RWPE1 (cell line): ENCODE measurements around the gene NEURL1.
A peak's percentile ranks its signal among the peaks of the same experiment; 100 is the strongest.

Source experiments
- CTCF ChIA-PET: fragments of 350-600 bp; sonication (Branson Sonifier 250); formaldehyde crosslinking; extraction: SDS; loops from one replicate; lab custom pipeline; 2021; lab: Yijun Ruan, JAX
- POLR2A ChIA-PET: fragments of 400-600 bp; formaldehyde crosslinking; extraction: SDS; loops from one replicate; lab custom pipeline; 2020; ENCODE audit warnings: antibody characterized with exemption; ENCODE audit not compliant: low non-redundant PET; lab: Yijun Ruan, JAX
- DNase-seq: peaks from one replicate; pipeline ENCODE4 v3.0.0; 2012; ENCODE audit warnings: low spot score
- H3K27ac ChIP-seq: fragments of 450-650 bp; 2 replicates; pipeline ENCODE4 v1.5.1; 2017
- TF ChIP-seq, protein P1 (sequence below): fragments of 450-650 bp; conservative IDR thresholded peaks from 2 replicates; pipeline ENCODE4 v1.5.1; 2017; ENCODE audit warnings: low read depth, mild to moderate bottlenecking

NEURL1 gene

DNA sequence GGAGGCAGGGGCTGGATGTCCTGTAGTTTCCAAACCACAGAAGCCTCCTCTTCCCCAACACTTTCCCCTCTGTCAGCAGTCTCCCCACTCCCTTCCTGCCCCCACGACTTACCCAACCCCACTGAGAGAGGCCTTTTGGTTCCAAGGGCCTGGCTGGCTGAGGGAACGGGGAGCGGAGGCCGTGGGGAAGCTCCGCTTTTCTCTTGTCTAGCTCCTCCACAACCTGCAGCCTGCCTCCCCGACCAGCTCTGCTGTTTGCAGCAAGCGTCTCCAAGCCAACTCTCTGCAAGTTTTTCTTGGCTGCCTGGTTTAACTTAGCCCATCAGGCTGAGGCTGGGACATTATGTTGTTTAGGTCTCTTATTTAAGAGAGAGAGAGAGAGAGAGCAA, 126.8 kb downstream of the NEURL1 start:
- DNase-seq = no peak
- TF ChIP-seq, protein P1, sequence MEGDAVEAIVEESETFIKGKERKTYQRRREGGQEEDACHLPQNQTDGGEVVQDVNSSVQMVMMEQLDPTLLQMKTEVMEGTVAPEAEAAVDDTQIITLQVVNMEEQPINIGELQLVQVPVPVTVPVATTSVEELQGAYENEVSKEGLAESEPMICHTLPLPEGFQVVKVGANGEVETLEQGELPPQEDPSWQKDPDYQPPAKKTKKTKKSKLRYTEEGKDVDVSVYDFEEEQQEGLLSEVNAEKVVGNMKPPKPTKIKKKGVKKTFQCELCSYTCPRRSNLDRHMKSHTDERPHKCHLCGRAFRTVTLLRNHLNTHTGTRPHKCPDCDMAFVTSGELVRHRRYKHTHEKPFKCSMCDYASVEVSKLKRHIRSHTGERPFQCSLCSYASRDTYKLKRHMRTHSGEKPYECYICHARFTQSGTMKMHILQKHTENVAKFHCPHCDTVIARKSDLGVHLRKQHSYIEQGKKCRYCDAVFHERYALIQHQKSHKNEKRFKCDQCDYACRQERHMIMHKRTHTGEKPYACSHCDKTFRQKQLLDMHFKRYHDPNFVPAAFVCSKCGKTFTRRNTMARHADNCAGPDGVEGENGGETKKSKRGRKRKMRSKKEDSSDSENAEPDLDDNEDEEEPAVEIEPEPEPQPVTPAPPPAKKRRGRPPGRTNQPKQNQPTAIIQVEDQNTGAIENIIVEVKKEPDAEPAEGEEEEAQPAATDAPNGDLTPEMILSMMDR = no peak
- H3K27ac ChIP-seq = peak overlapping the region; percentile 29; the same call in 1 of the 2 replicates
- ChIA-PET POLR2A (no interaction called here), CTCF (interaction anchor here (1.2 to 2.6 kb wide), 2 partner anchors 22 to 66 kb away, joined by 3 to 10 read pairs; no protein-coding TSS in a partner anchor)

GRCh38 chr10:103620891-103621782, 127.6 kb downstream of the NEURL1 start:
- CTCF ChIA-PET = interaction anchor here (0.6 to 2.6 kb wide), 2 partner anchors 65 to 238 kb away, joined by 3 to 10 read pairs; no protein-coding TSS in a partner anchor
- DNase-seq = no peak
- peak overlapping the region; percentile 41 for H3K27ac ChIP-seq
- TF ChIP-seq, protein P1 = no peak
- POLR2A ChIA-PET = no interaction called here

DNA sequence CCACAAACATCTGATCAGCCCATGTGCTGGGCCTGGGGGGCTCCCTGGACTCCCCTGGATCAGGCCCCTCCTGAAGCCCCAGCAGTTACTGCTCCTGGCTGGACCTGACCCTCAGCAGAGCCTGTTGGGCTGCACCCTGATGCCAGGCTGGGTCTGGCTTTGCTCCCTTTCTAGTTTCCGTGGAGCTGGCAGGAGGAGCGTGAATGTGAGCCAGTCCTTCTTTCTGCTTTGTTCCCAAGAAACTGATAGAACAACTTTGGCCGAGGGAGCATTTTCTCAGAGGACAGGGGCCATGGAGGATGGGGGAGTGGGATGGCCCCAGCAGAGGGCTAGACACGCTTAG, 128.2 kb downstream of the NEURL1 start:
- POLR2A ChIA-PET = no interaction called here
- CTCF ChIA-PET = interaction anchor here (0.6 to 2.6 kb wide), 2 partner anchors 64 to 237 kb away, joined by 3 to 10 read pairs; no protein-coding TSS in a partner anchor

DNA sequence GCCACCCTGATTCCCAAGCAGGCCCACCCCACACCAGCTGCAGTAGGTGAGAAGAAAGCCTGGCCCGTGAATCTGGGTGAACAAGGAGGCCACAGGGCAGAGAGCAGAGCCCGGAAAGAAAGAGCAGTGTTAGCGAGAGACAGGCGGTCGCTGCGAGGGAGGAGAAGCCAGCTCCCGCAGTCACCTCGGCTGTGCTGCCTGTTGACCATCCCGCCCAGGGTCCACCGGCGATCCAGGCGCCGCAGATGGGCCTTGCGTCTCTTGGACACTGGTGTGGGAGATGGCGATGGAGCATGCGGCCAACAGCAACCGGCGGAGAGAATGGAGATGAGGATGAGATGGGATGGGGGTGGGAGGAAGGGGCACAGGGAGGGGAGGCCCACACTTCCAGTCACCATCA, 128.8 kb downstream of the NEURL1 start:
- ChIA-PET POLR2A (no interaction called here), CTCF (no interaction called here)

More for the DNA sequence above, 128.2 kb downstream of the NEURL1 start:
- TF ChIP-seq, protein P1 = no peak
- H3K27ac ChIP-seq = peak overlapping the region; percentile 41
- no peak for DNase-seq

DNA sequence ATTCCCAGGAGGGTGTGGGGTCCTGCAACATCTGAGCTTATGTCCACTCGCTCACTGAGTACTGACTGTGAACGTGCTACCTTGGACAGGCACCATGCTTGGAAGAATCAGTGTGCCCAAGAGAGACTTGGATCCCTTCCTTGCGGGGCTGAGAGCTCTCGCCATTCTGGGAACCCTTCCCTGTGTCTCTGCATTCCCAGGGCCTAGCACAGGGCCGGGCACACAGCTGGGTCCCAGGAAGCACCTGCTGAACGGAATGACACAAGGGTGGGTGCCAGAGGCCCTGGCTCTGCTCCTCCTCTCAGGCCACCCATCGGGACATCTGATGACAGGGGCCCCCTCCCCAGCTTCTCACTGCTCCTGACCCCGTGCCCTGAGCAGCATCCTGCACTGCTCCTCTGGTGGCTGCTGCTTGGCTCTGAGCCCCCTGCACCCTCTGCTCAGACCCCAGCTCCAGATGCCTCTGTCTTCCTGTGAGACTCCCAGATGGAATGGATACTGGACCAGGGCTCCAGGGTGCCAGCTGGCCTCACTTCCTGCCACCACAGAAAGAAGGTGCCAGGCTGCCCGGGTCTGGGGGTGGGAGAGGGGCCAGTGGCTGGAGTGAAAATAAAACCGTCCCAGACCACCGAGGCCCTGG, 129.6 kb downstream of the NEURL1 start:
- peak overlapping the region; percentile 41; the same call in 1 of the 2 replicates for H3K27ac ChIP-seq
- ChIA-PET CTCF (no interaction called here), POLR2A (interaction anchor here (0.6 kb wide), 1 partner anchor 23 kb away, joined by 3 read pairs; no protein-coding TSS in a partner anchor)
- TF ChIP-seq, protein P1 = no peak
- no peak for DNase-seq

More for the DNA sequence above, 128.8 kb downstream of the NEURL1 start:
- H3K27ac ChIP-seq = peak overlapping the region; percentile 41
- TF ChIP-seq, protein P1 = no peak
- DNase-seq = no peak

DNA sequence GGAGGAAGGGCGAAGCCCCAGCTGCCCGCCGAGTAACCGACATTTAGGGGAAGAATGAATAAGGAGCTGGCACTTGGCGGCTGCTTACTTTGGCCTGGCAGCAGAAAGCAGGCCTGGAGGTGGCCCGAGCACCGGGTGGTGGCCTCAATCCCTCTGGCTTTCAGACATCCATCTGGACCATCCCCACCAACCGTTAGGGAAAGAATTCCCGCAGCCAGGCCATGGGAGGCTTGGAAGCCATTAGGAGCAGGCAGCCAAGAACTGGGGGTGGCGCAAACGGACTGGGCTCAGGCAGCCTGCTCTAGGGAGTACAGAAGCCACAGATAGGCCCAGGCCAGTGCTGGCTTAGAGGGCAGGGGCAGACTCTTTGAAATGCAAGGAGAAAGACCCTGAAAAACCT, 132.7 kb downstream of the NEURL1 start:
- TF ChIP-seq, protein P1 = no peak
- DNase-seq = no peak
- CTCF ChIA-PET = interaction anchor here (0.6 kb wide), 1 partner anchor 62 kb away, joined by 5 read pairs; no protein-coding TSS in a partner anchor
- peak overlapping the region; percentile 6; the same call in 1 of the 2 replicates for H3K27ac ChIP-seq
- POLR2A ChIA-PET = no interaction called here
